GM12873 (cell line): ENCODE measurements around the gene PACSIN2.

Experiments used
- CTCF ChIP-seq: IDR thresholded peaks from 2 replicates; pipeline ENCODE4 v1.5.1; 2012; ENCODE audit warnings: low read depth, mild to moderate bottlenecking, moderate library complexity, low read length, control low read depth; ENCODE audit not compliant: insufficient read depth; ENCODE audit errors: missing control alignments

PACSIN2 gene

GRCh38 chr22:42869888-42870480 is 145.0 kb downstream of the PACSIN2 start:
- no peak for TF ChIP-seq CTCF

- no peak for TF ChIP-seq CTCF
Measured at GRCh38 chr22:42869463-42869862, 145.5 kb downstream of the PACSIN2 start.

DNA sequence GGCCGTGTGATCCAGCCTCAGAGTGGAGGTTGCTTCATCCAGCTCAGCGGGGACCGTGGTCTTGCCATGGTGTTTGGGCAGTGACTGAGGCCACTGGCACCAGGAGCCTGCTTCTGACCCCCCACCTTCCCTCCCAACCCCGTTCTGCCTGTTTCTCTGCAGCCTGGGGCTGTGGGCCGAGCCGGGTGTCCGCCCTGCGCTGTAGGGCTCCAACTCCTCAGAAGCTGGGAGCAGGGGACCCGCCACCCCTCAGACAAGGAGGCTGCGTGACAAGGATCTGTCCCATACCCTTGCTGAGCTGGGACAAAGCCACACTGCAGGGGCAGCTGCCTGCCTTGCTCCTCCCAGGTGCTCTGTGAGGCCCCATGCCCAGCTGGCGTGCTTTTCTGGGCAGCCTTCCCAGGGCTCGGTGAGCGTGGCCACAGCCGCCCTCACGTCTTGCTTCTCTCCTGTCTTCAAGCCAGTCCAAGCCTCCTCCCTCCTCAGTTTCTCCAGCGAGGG is 146.1 kb downstream of the PACSIN2 start:
- TF ChIP-seq CTCF = no peak

DNA sequence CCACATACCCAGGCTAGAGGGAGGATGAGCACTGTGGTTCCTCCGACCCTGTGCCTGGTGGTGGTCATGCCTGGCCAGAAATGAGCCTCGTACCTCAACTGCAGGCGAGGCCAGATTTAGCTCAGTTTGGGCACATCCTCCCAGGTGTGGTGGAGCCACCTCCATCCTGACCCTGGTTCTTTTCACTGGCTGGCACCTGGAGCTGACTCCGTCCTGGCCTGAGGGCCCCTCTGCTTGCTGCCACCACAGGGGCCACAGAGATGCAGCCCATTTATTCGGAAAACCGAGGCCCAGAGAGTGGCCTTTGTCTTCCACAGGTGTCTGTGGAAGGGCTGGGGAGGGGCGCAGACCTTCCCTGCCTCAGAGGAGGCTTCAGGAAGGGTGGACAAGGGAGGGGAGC is 148.8 kb downstream of the PACSIN2 start:
- no peak for TF ChIP-seq CTCF

- TF ChIP-seq CTCF = no peak
Measured at GRCh38 chr22:42865536-42865935, 149.4 kb downstream of the PACSIN2 start.

GRCh38 chr22:42863349-42863961 is 151.5 kb downstream of the PACSIN2 start:
- TF ChIP-seq CTCF = no peak

DNA sequence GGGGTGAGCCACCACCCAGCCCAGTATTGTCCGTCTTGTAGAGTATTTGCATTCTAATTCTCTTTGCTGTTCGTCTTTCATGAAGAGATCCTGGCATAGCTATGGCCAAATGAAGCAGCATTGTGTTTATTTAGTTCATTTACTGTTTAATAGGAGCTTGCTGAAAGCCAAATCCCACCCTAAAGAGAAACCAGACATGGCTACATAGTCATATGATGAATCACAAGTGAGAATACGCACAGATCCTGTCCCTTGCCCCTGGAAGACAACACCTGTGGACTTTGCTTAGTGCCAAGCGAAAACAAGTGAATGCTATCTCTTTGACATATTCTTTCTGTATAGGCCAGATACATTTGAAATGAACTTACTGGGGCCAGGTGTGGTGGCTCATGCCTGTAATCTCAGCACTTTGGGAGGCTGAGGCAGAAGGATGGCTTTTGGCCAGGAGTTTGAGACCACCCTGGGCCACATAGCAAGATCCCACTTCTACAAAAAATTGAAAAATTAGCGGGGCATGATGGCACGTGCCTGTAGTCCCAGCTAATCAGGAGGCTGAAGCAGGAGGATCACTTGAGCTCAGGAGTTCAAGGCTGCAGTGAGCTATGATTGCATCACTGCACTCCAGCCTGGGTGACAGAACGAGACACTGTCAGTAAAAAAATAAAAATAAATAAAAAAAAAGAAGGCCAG is 152.8 kb downstream of the PACSIN2 start:
- no peak for TF ChIP-seq CTCF
